Measurements from ENCODE around the gene TSSK2.

The TSSK2 gene

GRCh38 chr22:19125474-19126308 is 5.4 kb upstream of the TSSK2 start:
- no peak for DNase-seq

GRCh38 chr22:19126309-19127273 is 4.5 kb upstream of the TSSK2 start:
- DNase-seq, result no peak

GRCh38 chr22:19127329-19128008 is 3.6 kb upstream of the TSSK2 start:
- no peak for DNase-seq

- DNase-seq, result no peak
Observed at GRCh38 chr22:19128009-19128401, 3.1 kb upstream of the TSSK2 start.

- no peak for DNase-seq
Observed at GRCh38 chr22:19128946-19129727, 2.0 kb upstream of the TSSK2 start.

GRCh38 chr22:19129871-19130270 is 1.2 kb upstream of the TSSK2 start:
- DNase-seq, result no peak

GRCh38 chr22:19131685-19132015 is 542 bp downstream of the TSSK2 start:
- DNase-seq, result no peak

GRCh38 chr22:19132153-19132552 is 1.0 kb downstream of the TSSK2 start:
- no peak for DNase-seq

GRCh38 chr22:19132693-19133400 is 1.7 kb downstream of the TSSK2 start:
- DNase-seq, result no peak

GRCh38 chr22:19133561-19133960 is 2.5 kb downstream of the TSSK2 start:
- DNase-seq, result no peak

- no peak for DNase-seq
Observed at GRCh38 chr22:19134176-19134831, 3.2 kb downstream of the TSSK2 start.

GRCh38 chr22:19134874-19135273 is 3.8 kb downstream of the TSSK2 start:
- DNase-seq, result no peak

GRCh38 chr22:19136915-19137314 is 5.8 kb downstream of the TSSK2 start:
- no peak for DNase-seq

GRCh38 chr22:19137384-19138216 is 6.5 kb downstream of the TSSK2 start:
- no peak for DNase-seq

GRCh38 chr22:19138217-19139000 is 7.3 kb downstream of the TSSK2 start:
- DNase-seq, result no peak

GRCh38 chr22:19139001-19139356 is 7.9 kb downstream of the TSSK2 start:
- no peak for DNase-seq

- DNase-seq, result no peak
Observed at GRCh38 chr22:19139974-19140373, 8.9 kb downstream of the TSSK2 start.

GRCh38 chr22:19142394-19142793 is 11.3 kb downstream of the TSSK2 start:
- DNase-seq, result no peak

- no peak for DNase-seq
Observed at GRCh38 chr22:19143212-19143611, 12.1 kb downstream of the TSSK2 start.

- DNase-seq, result no peak
Observed at GRCh38 chr22:19143967-19144400, 12.9 kb downstream of the TSSK2 start.

Measured in NCI-H2107 (cell line).